HepG2 (cell line): Measurements from ENCODE around the gene CDK6. TPM values are rescaled to one million over a fixed set of nuclear protein-coding genes. Genes with fewer than 3 reads are reported as not detected.

Source experiments
- ATAC-seq: fragments of 200-7000 bp; cut with Tn5 transposase; 3 replicates; pipeline ENCODE4 v1.9.1; 2020; ENCODE audit warnings: mild to moderate bottlenecking, moderate library complexity
- BruUV-seq: library from RNA; stranded (reverse); fragments of 400-500 nt; replicated peaks from 2 replicates; lab custom pipeline; 2021; lab: Mats Ljungman, UMichigan
- CTCF ChIA-PET: fragments of 300-600 bp; formaldehyde crosslinking; extraction: SDS; loops from one replicate; lab custom pipeline; 2021; ENCODE audit warnings: low total read pairs, inconsistent platforms, low intra/inter-chr PET ratio; lab: Yijun Ruan, JAX
- POLR2A ChIA-PET: fragments of 350-600 bp; sonication (Branson Sonifier 250); formaldehyde crosslinking; loops from one replicate; lab custom pipeline; 2020; ENCODE audit warnings: antibody characterized with exemption, inconsistent platforms; lab: Yijun Ruan, JAX
- DNase-seq: peaks from one replicate; pipeline ENCODE4 v3.0.0-alpha.2; 2015; ENCODE audit warnings: low spot score
- FAIRE-seq: peaks from 3 replicates; lab custom pipeline; 2011; peaks lifted over from hg19 to GRCh38; lab: Jason Lieb, UNC
- H2AFZ ChIP-seq: one replicate; pipeline ENCODE4 v1.6.1; 2011; ENCODE audit warnings: low read length, inconsistent platforms
- H3K27ac ChIP-seq: fragments of 300-600 bp; 3 replicates; pipeline ENCODE4 v1.8.0; 2011; ENCODE audit warnings: mixed run types, mild to moderate bottlenecking, mixed read lengths, low read length, inconsistent platforms; ENCODE audit not compliant: insufficient read depth; ENCODE audit errors: extremely low read length
- H3K27me3 ChIP-seq, 2 experiments: fragments of 200-600 bp in 1 of 2; 2 replicates in 1 of 2; 3 replicates in 1 of 2; pipeline versions ENCODE4 v1.6.0 to v1.8.0; 2011; ENCODE audit warnings: low read length in 2 of 2, mild to moderate bottlenecking in 2 of 2, moderate library complexity in 2 of 2, inconsistent platforms in 1 of 2; ENCODE audit not compliant: insufficient read depth in 2 of 2, control insufficient read depth in 1 of 2
- H3K36me3 ChIP-seq, 2 experiments: fragments of 200-600 bp in 1 of 2; replicated peaks in 1 of 2; 2 replicates in 1 of 2; 3 replicates in 1 of 2; pipeline versions ENCODE4 v1.5.1 to v1.8.0; 2011; ENCODE audit warnings: low read length in 2 of 2, inconsistent platforms in 1 of 2; ENCODE audit not compliant: insufficient read depth in 2 of 2, control insufficient read depth in 1 of 2
- H3K4me1 ChIP-seq: 2 replicates; pipeline ENCODE4 v1.5.1; 2012; ENCODE audit warnings: low read length, inconsistent platforms; ENCODE audit not compliant: insufficient read depth
- H3K4me2 ChIP-seq: 2 replicates; pipeline ENCODE4 v1.6.0; 2011; ENCODE audit warnings: low read depth, low read length, inconsistent platforms
- H3K4me3 ChIP-seq, 3 experiments: fragments of 200-600 bp in 1 of 3; sonication (generic), shearing (Covaris generic) in 1 of 3; replicated peaks in 1 of 3; 2 replicates each; pipeline ENCODE4 v1.5.1; 2011 to 2016; ENCODE audit warnings: low read length in 3 of 3, inconsistent platforms in 2 of 3, low read depth in 2 of 3, mild to moderate bottlenecking in 2 of 3, control low read depth in 1 of 3, mixed read lengths in 1 of 3; ENCODE audit not compliant: insufficient read depth in 1 of 3
- H3K79me2 ChIP-seq: one replicate; pipeline ENCODE4 v1.6.1; 2011; ENCODE audit warnings: low read length, inconsistent platforms; ENCODE audit not compliant: insufficient read depth
- H3K9ac ChIP-seq: 2 replicates; pipeline ENCODE4 v1.6.0; 2011; ENCODE audit warnings: mild to moderate bottlenecking, low read depth, low read length, inconsistent platforms; ENCODE audit not compliant: insufficient read depth
- H3K9me3 ChIP-seq: 2 replicates; pipeline ENCODE4 v1.5.1; 2012; ENCODE audit warnings: mild to moderate bottlenecking, low read length
- H4K20me1 ChIP-seq: 2 replicates; pipeline ENCODE4 v1.6.0; 2011; ENCODE audit warnings: inconsistent platforms, mild to moderate bottlenecking, low read length, moderate library complexity; ENCODE audit not compliant: insufficient read depth
- CHCHD3 ChIP-seq: sonication (generic); formaldehyde crosslinking; IDR thresholded peaks from 2 replicates; pipeline ENCODE4 v1.8.0; 2022; ENCODE audit warnings: mild to moderate bottlenecking, missing genetic modification reagents, moderate library complexity
- DMAP1 ChIP-seq: IDR thresholded peaks from 2 replicates; pipeline ENCODE4 v1.6.1; 2016
- IRF1 ChIP-seq: sonication (generic); formaldehyde crosslinking; IDR thresholded peaks from 2 replicates; pipeline ENCODE4 v1.4.0; 2020; ENCODE audit warnings: low read depth, mild to moderate bottlenecking, missing genetic modification reagents
- KDM5B ChIP-seq: sonication (generic); formaldehyde crosslinking; IDR thresholded peaks from 2 replicates; pipeline ENCODE4 v1.4.0; 2020; ENCODE audit warnings: missing genetic modification reagents, mild to moderate bottlenecking, borderline replicate concordance
- MAFF ChIP-seq: IDR thresholded peaks from 2 replicates; pipeline ENCODE4 v1.6.1; 2011; ENCODE audit warnings: low read depth, low read length, improper control_type of control experiment
- MAFK ChIP-seq, 2 experiments: IDR thresholded peaks in 1 of 2; conservative IDR thresholded peaks in 1 of 2; 2 replicates each; pipeline ENCODE4 v1.6.1; 2011; ENCODE audit warnings: improper control_type of control experiment in 2 of 2, low read length in 2 of 2
- MED13 ChIP-seq: sonication (generic); formaldehyde crosslinking; IDR thresholded peaks from 2 replicates; pipeline ENCODE4 v1.5.0; 2020; ENCODE audit warnings: missing genetic modification reagents
- PHF21A ChIP-seq: sonication (generic); formaldehyde crosslinking; IDR thresholded peaks from 2 replicates; pipeline ENCODE4 v1.5.0; 2020; ENCODE audit warnings: mild to moderate bottlenecking, missing genetic modification reagents
- SKI ChIP-seq: fragments of 450-650 bp; IDR thresholded peaks from one replicate; pipeline ENCODE4 v1.6.1; 2018; ENCODE audit warnings: mild to moderate bottlenecking; ENCODE audit not compliant: partially characterized antibody
- TRAFD1 ChIP-seq: sonication (generic); formaldehyde crosslinking; IDR thresholded peaks from 2 replicates; pipeline ENCODE4 v1.5.1; 2020; ENCODE audit warnings: missing genetic modification reagents, mild to moderate bottlenecking, borderline replicate concordance
- ZBTB33 ChIP-seq: sonication (generic); formaldehyde crosslinking; IDR thresholded peaks from 2 replicates; pipeline ENCODE4 v1.4.0; 2020; ENCODE audit warnings: missing genetic modification reagents
- ZFAT ChIP-seq: sonication (generic); formaldehyde crosslinking; conservative IDR thresholded peaks from 2 replicates; pipeline ENCODE4 v1.8.1; 2023; ENCODE audit warnings: missing genetic modification reagents, inconsistent platforms
- ZNF430 ChIP-seq: sonication (generic); formaldehyde crosslinking; IDR thresholded peaks from 2 replicates; pipeline ENCODE4 v1.9.0; 2021; ENCODE audit warnings: mild to moderate bottlenecking, missing genetic modification reagents
- ZNF496 ChIP-seq: sonication (generic); formaldehyde crosslinking; IDR thresholded peaks from 2 replicates; pipeline ENCODE4 v1.8.1; 2023; ENCODE audit warnings: mild to moderate bottlenecking, moderate library complexity, missing genetic modification reagents; ENCODE audit not compliant: insufficient replicate concordance
- ZNF644 ChIP-seq: IDR thresholded peaks from 2 replicates; pipeline ENCODE4 v1.6.1; 2016; ENCODE audit warnings: low read depth
- ZSCAN21 ChIP-seq: sonication (generic); formaldehyde crosslinking; IDR thresholded peaks from 2 replicates; pipeline ENCODE4 v1.8.0; 2022; ENCODE audit warnings: mild to moderate bottlenecking, missing genetic modification reagents, moderate library complexity, borderline replicate concordance
- WGBS: methylation state at CpG from one replicate; pipeline ENCODE4 v1.1.6; 2017; ENCODE audit warnings: low lambda C conversion rate; 5-methylcytosine and 5-hydroxymethylcytosine counted together
- in situ Hi-C: cut with HindIII; loops from 2 replicates; pipeline ENCODE4 v1.10.0; 2017; ENCODE audit warnings: low pct_unique_long_range_greater_than_20kb; ENCODE audit not compliant: extremely low pct_ligation_motif_present
- intact Hi-C: fragments of 100-400 bp; cut with micrococcal nuclease; formaldehyde crosslinking; loops from one replicate; pipeline ENCODE4 v1.10.0; 2022; ENCODE audit not compliant: unreplicated experiment
- polyA plus RNA-seq, 8 experiments: library from polyadenylated mRNA; depleted of rRNA in 3 of 8; stranded (reverse) in 7 of 8; unstranded in 1 of 8; fragments of >200 nt; fragmentation: Illumina TruSeq in 4 of 8; extraction: Trizol in 4 of 8; gene quantifications; 2 replicates each; pipeline versions ENCODE4 v1.2.1 to v1.2.3, GENCODE V29; 2011 to 2016; ENCODE audit warnings: low read depth in 4 of 8, missing spikeins in 1 of 8, mixed read lengths in 1 of 8; ENCODE audit not compliant: insufficient read depth in 1 of 8
- total RNA-seq, 5 experiments: library from RNA; depleted of rRNA; stranded (reverse); fragments of >200 nt; fragmentation: Illumina TruSeq; extraction: Trizol; gene quantifications; 2 replicates each; pipeline ENCODE4 v1.2.3, GENCODE V29; 2016; ENCODE audit warnings: low read depth in 1 of 5

The CDK6 gene
- total and polyA plus RNA-seq, 2 of the 13 experiments (the other 11 are each of a cell fraction or from before 2014, with no cell fraction given) = 34.6 to 90.8 TPM

- TF ChIP-seq IRF1 (CRISPR knock-in tag) = no peak
- TF ChIP-seq ZBTB33 (CRISPR knock-in tag) = no peak
- no peak for TF ChIP-seq PHF21A (CRISPR knock-in tag)
- TF ChIP-seq ZNF644 = no peak
- TF ChIP-seq ZFAT = no peak
- no peak for TF ChIP-seq CHCHD3 (CRISPR knock-in tag)
- TF ChIP-seq SKI = no peak
- TF ChIP-seq KDM5B (CRISPR knock-in tag) = no peak
- TF ChIP-seq MAFK (conservative IDR thresholded peaks at IDR 0.05 in 1 of 2, IDR thresholded peaks at IDR 0.05 in 1 of 2; ENCODE audit: low read length in 2 of 2) = peak; percentile 97 to 99
- no peak for TF ChIP-seq ZSCAN21 (CRISPR knock-in tag)
- no peak for TF ChIP-seq TRAFD1 (CRISPR knock-in tag)
- no peak for TF ChIP-seq MED13
- no peak for TF ChIP-seq ZNF430
- no peak for TF ChIP-seq ZNF496 (CRISPR knock-in tag)
- no peak for TF ChIP-seq DMAP1 (CRISPR knock-in tag)
- TF ChIP-seq MAFF = peak; percentile 98
- ATAC-seq = no peak
- H2AFZ ChIP-seq = no peak overlapping the region
- BruUV-seq = no TSS peak
- no peaks in the 10 kb centered on the region for H3K79me2 ChIP-seq
- ChIA-PET POLR2A (no interaction called here), CTCF (no interaction called here)
- FAIRE-seq = no peak
- no peak for DNase-seq
- no peak overlapping the region for H3K9ac ChIP-seq
- intact Hi-C loops = no loop called here
- H3K4me2 ChIP-seq = no peak overlapping the region
- in situ Hi-C loops = no loop called here
- no peak overlapping the region for H3K4me3 ChIP-seq
- H4K20me1 ChIP-seq = no peaks in the 10 kb centered on the region
- H3K27ac ChIP-seq = no peak overlapping the region
- WGBS = 90% methylated on average over 4 of the region's 4 CpGs
- H3K4me1 ChIP-seq = peaks cover 32% of the 10 kb centered on the region
- H3K36me3 ChIP-seq = no peaks in the 10 kb centered on the region
- H3K9me3 ChIP-seq = no peaks in the 10 kb centered on the region
- no peaks in the 10 kb centered on the region for H3K27me3 ChIP-seq
Observed at GRCh38 chr7:92849322-92849721, 12.9 kb upstream of the CDK6 start.
